ENCODE results near the gene MBL2.

Gene MBL2

DNA sequence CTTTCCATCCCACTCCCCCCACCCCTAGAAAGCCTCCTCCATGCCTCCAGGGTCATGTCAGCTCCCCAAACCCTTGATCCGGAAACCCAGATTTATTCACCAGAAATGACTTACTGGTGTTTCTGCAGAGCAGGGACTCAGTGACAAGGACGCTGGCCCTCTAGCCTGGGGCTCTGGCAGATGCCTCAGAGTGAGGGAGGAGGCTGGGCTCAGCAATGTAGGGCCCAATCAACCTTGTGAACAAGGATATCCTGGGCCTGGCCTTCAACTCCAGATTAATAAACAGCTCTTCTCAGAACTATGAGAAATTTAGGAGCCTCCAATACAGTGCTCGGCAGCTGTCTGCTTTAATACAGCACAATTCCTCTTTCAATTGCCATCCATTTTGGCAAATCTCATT, at the start of gene MBL2:
TSS of gene MBL2 (minus strand) at position 162 of the 400 bp plus-strand sequence. CDS start 1,149 bp downstream, outside the sequence.
- TF ChIP-seq GATA3 (IDR thresholded peaks at IDR 0.05; ENCODE audit: low read depth, low read length): no peak
- no peak for TF ChIP-seq GATA2 (IDR thresholded peaks at IDR 0.05; ENCODE audit: low read depth, low read length)

DNA sequence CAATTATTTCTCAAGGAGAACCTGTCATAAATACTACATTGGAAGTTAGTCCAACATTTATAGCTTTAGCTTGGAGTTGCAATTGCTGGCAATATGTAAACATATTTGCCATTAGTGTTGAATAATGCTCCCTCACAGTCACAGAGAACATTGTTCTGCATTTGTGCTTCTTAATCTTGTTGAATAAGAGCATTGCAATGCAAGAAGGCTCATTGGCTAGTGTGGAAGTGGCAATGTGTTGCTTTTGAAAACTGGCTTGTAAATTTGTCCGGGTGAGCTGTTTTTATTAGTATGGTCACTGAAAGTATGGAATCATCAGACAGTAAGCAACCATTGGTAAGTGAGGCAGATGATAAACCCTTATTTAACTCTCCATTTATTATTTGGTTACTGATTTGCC, 47.7 kb upstream of the MBL2 start:
- TF ChIP-seq GATA3 (IDR thresholded peaks at IDR 0.05; ENCODE audit: low read depth, low read length) (no peak), GATA2 (IDR thresholded peaks at IDR 0.05; ENCODE audit: low read depth, low read length) (no peak)

DNA sequence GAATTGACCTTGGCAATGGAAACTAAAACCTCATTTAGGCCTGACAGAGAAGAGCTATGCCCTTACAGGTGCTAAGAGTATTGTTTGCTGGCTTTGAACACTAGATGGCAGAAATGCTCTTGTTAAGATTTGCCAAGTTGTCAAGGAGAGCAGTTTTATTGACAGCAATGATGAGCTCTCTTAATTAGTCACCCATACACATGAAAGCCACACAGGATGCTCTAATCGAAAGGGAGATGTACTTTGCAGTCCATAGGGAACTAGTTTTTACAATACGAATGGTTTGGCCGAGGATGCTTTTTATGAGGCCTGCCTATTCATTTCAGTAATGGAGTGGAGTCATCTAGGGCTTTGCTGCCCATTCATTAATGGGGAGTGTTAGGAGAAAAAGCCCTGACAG, 45.4 kb upstream of the MBL2 start:
- TF ChIP-seq GATA3 (IDR thresholded peaks at IDR 0.05; ENCODE audit: low read depth, low read length): no peak
- TF ChIP-seq GATA2 (IDR thresholded peaks at IDR 0.05; ENCODE audit: low read depth, low read length): no peak

DNA sequence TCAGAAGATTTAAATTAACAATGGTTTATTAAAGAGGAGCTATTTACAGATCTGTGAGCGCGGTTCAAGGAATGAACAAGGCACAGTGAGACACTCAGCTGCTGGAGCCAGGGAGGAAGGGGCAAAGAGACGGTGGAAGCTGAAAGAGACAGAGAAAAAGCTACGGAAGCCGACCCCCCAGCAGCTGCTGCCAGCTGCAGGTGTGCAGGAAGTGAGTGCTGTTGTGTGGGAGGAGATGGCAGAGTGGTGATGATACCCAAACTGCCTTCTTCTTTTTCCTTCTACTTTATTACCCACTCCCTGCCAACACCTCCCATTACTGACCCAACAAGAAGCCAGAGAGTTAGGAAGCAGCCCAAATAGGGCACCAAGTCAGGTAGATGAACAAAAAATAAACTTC, 41.9 kb upstream of the MBL2 start:
- TF ChIP-seq GATA2 (IDR thresholded peaks at IDR 0.05; ENCODE audit: low read depth, low read length) (no peak), GATA3 (IDR thresholded peaks at IDR 0.05; ENCODE audit: low read depth, low read length) (no peak)

DNA sequence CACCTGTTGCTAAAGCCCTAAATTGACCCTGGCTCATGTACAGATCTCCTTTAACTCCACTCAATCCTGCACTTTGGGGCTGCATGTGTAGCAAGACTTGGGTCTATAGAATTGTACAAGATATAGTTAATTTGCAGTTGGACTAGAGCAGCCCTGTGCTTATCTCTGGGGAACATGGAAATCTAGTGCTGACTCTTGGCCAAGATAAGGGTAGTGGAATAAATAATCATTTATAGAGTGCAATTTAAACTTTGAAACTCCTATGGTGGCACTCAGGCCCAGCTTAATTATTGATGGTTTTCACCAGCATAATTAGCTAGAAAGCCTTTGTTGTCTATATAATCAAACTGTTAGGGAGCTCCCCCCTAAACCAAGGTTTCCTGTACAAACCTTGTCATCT, 39.2 kb upstream of the MBL2 start:
- TF ChIP-seq GATA2 (IDR thresholded peaks at IDR 0.05; ENCODE audit: low read depth, low read length) (no peak), GATA3 (IDR thresholded peaks at IDR 0.05; ENCODE audit: low read depth, low read length) (no peak)

DNA sequence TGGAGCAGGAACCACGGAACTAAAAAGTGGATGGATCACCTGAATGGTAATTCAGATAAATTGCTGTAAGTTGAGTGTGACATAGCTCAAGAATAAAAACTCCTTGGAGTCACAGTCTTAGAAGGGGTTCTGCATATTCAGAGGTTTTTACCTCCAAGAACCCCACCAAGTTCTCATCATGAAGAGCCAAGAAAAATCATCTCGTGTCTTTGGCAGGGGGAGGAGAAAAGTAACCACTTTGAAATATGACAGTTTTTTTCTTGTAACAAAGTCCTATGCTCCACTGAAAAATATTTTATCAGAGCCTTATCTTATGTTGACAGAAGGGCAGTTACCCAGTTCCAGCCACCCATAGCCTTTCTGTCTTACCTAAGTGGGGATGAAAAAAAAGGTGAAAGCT, 38.2 kb upstream of the MBL2 start:
- TF ChIP-seq GATA3 (IDR thresholded peaks at IDR 0.05; ENCODE audit: low read depth, low read length) (no peak), GATA2 (IDR thresholded peaks at IDR 0.05; ENCODE audit: low read depth, low read length) (no peak)

DNA sequence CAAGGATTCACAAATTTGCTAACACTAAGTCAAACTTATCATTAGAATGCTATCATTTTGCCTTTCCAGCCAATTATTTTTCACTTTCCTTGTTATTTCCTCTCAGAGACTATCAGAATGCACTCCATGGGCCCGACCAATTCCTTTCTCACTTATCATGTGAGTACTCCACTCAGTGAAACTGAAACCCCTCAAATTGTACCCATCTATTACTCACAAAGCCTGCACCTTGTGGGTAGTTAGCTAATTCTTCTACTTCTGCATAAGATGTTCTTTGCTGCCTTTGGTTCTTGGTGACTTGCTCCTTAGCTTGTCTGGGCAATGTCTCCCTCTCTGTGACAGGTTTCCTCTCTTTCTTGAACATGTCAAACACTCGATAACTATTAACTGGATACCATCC, 35.2 kb upstream of the MBL2 start:
- no peak for TF ChIP-seq GATA3 (IDR thresholded peaks at IDR 0.05; ENCODE audit: low read depth, low read length)
- TF ChIP-seq GATA2 (IDR thresholded peaks at IDR 0.05; ENCODE audit: low read depth, low read length): no peak

DNA sequence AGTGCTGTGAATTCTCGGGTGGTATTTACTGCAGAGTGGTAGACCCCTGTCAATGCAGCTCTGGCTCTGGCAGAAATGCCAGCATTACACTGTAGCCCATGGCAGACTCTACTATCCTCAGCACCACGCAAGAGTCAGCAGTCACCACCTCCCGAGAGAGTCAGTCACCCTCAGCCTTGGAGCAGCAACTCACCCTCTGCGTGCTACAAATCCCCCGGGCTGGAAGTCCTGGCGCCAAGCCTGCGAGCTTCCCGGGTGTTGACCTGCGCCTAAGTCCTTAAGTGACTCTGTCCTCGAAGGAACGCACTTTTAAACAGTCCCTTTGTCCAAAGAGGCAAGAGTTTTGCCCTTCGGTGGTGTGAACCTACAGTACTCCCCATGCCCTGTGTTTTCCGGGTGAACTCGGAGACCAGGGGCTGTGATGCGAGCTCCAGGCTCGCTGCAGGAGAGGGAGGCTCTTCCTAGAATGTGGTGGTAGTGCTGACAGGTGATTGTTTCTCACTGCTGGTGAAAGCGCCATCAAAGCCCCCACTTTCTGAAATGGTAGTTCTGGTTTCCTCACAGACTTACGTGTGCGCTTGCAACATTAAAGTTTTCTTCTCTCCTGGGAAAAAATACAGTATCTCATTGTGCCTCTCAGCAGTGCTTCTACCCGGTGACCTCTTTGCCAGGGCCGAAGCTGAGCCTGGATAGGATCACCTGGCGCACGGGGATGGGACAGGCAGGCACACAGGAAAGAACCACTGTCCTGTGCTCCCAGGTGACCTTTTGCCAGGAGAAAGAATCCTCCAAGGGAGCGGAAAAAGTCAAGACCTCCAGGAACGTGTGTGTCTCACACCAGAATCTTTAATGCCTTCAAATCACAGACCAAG, 33.1 kb upstream of the MBL2 start:
- no peak for TF ChIP-seq GATA2 (IDR thresholded peaks at IDR 0.05; ENCODE audit: low read depth, low read length)
- no peak for TF ChIP-seq GATA3 (IDR thresholded peaks at IDR 0.05; ENCODE audit: low read depth, low read length)

DNA sequence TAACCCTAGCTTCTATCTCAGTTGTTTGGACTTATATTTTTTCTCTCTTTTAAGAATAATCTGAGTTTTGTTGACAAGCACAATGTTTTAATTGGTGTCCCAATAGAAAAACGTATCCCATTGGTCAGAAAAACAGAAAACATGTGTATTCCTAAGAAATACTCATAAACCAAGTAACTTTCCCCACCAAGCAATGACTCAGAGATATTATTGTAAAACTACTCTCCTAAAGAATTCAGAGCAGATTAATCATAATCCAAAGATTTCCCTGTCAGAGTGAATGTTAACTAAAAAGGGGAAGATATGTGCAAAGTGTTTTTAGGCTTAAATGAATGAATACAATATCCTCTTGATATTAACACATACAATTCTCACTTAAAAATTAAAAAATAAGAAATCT, 29.4 kb upstream of the MBL2 start:
- TF ChIP-seq GATA3 (IDR thresholded peaks at IDR 0.05; ENCODE audit: low read depth, low read length) (no peak), GATA2 (IDR thresholded peaks at IDR 0.05; ENCODE audit: low read depth, low read length) (no peak)

DNA sequence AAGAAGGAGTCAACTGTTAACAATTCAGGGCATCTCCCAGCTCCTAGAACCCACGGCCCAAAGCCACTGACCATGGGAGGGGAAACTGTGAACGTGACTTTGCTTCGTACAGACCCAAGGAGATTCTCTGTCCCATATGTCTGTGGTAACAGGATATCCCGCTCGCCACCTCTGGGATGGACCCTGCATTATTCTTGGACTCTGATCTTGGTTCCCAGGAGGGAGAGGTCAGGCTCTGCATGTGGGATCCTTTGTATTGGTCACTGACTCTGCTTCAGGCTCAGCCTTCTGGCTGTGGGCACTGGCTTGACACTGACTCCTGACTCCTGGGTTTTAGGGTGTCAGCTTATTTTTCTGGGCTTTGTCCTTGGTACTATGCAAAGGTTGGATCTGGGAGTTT, 13.5 kb upstream of the MBL2 start:
- no peak for TF ChIP-seq GATA3 (IDR thresholded peaks at IDR 0.05; ENCODE audit: low read depth, low read length)
- TF ChIP-seq GATA2 (IDR thresholded peaks at IDR 0.05; ENCODE audit: low read depth, low read length): no peak

DNA sequence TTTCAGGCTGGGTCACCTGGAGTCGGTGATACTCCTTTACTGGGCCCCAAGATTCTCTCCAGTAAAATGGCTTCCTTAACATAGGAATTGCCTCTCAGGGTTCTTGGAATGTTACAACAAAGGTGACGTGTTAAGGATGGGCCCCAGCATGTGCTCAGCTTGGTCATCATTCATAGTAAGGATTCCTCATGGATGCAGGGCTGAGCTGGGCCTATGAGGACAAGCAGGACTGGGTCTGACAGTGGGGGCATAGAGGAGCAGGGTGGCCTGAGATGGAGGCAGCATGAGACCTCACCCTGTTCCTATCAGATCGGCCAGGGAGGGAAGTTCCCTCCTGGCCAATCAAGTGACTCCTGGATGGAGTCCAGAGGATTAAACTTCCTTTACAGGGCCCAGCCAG, 12.8 kb upstream of the MBL2 start:
- TF ChIP-seq GATA2 (IDR thresholded peaks at IDR 0.05; ENCODE audit: low read depth, low read length) (no peak), GATA3 (IDR thresholded peaks at IDR 0.05; ENCODE audit: low read depth, low read length) (no peak)

DNA sequence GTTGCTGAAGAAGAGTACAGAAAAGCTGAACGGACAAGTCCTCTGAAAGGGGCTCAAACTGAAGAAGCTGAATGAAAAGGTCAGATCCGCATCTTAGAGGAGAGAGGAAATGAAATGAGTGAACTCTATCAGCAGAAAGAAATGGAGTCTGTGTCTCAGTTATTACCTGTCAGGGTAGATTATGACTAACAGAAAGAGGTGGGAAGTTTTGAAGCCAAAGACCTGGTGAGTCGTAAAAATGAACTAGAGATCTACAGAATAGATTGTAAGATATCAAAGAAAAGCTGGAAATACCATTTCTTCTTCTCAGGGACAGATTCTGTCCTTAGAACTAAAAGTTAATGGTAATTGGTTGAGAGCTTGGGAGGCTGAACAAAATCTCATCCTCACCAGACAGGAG, 11.1 kb upstream of the MBL2 start:
- no peak for TF ChIP-seq GATA2 (IDR thresholded peaks at IDR 0.05; ENCODE audit: low read depth, low read length)
- no peak for TF ChIP-seq GATA3 (IDR thresholded peaks at IDR 0.05; ENCODE audit: low read depth, low read length)

DNA sequence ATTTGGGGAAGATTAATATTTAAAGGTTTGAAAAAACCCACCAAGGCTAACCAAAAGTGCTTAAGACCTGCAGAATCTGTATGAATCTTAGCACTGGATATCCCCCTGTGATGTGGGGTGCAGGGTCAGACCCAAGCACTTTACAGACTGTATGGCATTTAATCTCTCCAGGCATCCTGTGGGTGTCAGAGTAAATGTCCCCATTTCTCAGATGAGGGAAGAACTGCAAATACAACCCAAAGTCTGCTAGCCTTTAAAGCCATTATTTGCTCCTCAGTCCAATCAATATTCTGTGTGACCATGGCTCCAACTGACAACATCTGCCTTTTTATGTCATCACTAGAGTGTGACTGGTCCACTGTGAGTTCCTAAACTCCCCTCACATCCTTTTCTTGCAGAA, 10.0 kb upstream of the MBL2 start:
- TF ChIP-seq GATA2 (IDR thresholded peaks at IDR 0.05; ENCODE audit: low read depth, low read length): no peak
- TF ChIP-seq GATA3 (IDR thresholded peaks at IDR 0.05; ENCODE audit: low read depth, low read length): no peak

DNA sequence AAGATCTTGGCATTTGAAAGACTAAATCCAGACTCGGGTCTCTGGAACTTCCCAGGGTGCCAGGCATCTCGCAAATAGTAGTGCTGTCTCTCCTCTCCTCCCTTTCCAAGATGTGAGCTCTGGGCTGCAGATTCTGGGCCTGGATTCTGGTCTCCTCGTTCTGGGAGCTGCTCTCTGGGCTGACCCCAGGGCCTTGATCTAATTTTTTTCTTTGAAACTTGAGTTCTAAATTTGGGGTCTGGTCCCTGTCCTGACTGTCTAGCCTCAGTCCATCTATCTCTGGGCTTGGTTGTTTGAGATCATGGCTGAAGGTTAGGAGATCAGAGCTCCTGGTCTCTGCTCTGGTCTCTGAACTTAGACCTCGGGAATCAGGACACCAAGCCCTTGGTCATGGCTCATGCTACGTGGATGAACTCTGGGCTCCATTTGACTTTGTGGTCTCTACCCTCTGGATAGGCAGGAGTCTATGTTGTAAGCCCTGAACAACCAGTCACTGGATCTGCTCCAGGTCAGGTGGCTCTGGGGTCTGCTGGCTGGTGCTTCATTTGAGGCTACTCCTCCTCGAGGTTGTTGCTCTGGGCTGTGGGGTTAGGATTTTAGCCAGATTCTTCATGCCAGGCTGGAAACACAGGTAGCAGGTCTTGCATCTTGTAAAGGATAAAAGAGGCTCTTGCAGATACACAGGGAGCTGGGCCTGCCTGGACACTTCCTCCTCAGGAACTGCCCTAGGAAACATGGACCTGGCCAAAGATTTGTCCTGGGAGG, 8.0 kb upstream of the MBL2 start:
- TF ChIP-seq GATA3 (IDR thresholded peaks at IDR 0.05; ENCODE audit: low read depth, low read length): no peak
- TF ChIP-seq GATA2 (IDR thresholded peaks at IDR 0.05; ENCODE audit: low read depth, low read length): no peak
